HPDE6-E6E7 (cell line): Measurements from ENCODE around the gene ZNF185.
A peak's percentile ranks its signal among the peaks of the same experiment; 100 is the strongest.

ENCODE experiments used
- DNase-seq: peaks from one replicate; pipeline ENCODE4 v3.0.0; 2011; ENCODE audit warnings: missing footprints; ENCODE audit errors: extremely low spot score

Gene ZNF185

DNA sequence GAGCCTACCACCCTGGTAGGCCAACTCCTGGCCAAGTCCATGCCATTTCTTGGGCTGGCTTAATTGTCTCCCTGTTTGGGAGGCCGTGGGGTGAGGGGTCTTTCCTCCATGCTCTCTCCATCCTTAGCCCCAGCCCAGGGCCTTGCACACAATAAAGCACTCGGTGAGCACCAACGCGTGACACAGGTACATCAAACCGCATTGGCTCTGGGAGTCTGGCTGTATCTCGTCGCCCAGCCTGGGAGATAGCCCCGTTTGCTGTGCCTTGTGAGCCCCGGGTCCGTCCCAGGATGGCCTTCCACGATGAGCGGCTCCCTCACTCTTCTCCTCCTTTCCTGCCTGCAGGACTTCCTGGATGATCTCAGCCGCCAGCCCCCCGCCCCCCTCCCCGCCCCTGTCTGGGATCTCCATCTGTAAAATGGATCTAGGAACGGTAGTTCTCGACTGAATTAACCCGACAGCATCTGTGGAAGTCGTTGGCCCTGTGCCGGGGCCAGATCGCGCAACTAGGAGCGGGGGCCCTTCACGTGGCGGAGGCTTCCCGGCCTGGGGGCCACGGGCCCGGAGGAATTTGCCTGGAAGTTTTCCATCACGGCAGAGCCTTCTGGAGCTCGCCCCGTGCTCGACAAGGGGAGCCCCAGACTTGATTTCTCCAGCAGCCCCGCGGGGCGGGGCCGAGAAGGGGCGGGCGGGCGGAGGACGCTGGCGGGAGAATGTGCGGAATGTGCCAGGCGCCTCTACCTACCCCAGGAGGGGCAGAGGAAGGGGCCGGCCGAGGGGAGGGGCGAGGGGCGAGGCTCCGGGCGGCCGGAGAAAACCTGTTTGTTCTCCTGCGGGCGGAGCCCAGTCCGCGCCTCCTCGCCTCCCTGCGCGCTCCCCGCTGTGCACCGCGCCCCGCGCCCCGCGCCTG lies at the start of gene ZNF185:
ZNF185 (plus strand) TSS at position 846 of the 910 bp plus-strand sequence. CDS start 16,423 bp downstream, outside the sequence.
- peak; percentile 80 for DNase-seq

DNA sequence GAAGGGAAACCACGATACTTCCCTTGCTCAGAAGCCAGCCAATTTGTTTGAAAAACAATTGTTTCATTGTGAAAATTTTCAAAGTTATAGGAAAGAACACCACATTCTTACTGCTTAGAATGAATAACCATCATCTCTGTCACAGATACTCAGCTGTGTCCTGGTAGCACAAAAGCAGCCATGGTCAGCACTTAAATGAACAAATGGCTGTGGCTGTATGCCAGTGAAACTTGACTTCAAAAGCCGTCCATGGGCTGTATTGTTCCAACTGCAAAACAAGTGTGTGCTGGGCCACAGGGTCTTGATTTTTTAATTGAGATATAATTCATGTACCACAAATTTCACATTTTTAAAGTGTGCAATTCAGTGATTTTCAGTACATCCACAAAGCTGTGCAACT lies 47.4 kb upstream of the ZNF185 start:
- DNase-seq = no peak

DNA sequence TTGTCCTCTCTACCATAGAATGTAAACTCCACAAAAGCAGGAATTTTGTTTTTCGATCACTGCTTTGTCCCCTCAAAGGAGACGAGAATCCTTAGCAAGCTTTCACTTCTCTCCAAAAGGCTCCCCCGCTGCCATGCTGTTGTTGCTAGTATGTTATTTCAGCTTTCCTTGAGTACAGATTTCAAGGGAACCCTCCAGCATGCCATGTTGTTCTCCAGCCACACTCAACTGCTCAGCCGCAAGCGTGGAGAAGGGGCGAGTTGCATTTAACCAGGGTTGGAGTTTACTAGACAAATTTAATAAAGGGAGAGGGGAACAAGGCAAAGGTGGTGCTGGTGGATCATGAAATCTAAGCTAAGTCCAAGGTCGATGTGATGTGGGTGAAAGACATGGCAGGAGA lies 43.9 kb upstream of the ZNF185 start:
- DNase-seq = no peak

DNA sequence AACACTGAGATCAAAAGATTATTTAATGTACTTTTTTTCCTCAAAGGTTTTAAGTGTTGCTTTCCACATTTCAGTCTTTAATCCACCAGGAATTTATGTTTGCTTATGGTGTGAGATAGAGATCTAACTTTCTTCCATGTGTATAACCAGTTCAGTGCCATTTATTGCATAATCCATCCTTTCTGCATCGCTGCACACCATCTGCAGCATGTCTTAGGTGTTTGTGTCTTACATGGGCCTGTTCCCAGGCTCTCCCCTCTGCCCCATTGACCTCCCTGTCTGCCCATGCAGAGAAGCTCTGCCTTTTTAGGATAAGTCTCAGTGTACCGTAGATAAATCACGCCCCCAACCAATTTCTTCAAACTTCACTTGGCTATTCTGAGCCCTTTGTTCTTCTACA lies 36.8 kb upstream of the ZNF185 start:
- no peak for DNase-seq

DNA sequence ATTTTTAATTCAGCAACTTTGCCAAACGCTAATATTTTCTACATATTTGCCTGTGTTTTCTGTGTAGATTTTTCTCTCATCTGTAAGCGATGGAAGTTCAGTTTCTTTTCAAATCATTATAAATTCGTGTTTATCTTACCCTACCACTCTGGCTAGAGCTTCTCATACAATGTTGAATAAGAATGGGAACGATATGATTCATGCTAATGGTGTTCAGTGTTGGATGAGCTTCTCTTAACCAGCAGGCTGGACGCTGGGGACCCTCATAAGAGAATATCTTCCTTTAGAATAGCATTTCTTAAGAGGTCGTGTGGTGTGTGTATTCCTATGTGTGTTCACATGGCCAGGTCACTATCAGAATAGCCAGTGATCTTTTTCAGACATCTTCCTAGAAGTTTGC lies 36.0 kb upstream of the ZNF185 start:
- DNase-seq = no peak

DNA sequence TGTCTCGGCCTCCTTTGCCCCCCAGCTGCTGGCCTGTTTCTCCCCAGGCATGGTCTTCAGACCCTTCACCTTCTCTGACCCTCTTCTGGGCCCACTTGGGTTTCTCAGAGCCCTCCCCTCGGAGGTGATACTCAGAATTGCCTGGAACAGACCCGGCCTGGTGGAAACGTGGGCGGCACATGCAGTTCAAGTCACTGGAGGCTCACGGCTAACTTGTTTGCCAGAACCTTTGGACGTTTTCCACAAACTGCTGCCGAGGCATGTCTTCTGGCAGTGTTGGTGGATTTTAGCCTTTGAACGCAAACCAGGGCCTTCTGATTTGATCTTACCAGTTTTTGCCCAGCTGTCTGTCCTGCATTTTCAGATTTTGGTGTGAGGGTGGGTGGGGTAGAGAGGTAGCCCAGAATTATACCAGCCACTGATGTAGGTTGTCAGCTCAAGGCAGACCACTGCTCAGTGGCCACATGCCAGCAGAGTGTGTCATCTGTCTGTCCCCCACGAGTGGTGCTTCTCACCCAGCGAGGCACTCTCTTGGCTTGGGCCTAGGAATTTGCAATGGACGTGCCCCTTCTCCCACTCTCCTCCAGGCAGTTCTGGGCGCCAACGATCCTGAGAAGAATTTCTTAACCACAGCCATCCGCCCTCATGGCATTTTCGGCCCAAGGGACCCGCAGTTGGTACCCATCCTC lies 32.5 kb upstream of the ZNF185 start:
- no peak for DNase-seq

DNA sequence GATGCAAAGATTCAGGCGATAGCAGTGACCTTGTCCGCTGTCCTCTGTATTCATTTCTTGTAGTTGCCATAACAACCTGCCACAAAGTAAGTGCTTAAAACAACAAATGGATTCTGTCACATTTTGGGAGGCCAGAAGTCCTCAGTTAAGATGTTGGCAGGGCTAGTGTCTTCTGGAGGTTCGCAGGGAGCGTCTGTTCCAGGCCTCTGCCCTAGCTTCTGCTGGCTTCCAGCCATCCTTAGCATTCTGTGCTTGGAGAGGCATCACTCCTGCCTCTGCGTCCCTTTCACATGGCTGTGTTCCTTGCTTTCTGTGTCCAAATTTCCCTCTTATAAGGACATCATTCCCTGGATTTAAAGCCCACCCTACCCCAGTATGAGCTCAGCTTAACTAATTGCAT lies 31.5 kb upstream of the ZNF185 start:
- no peak for DNase-seq

DNA sequence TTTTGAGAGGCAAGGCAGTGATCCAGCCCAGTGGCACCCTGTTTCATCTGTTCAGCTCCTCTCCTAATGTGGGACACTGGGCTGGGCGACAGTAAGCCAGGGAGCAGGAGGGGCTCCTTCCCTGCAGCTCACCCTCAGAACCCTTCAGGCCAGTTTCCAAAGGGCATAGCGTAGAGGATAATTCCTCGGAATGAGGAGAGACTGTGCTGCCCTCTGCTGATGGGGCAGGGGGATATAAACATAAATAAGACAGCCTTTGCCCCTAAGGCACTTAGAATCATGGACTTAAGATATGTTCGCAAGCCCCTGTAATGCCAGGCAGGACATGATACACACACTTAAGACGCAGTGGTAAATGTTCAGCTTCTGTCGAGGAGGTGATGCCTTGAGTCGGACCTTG lies 27.9 kb upstream of the ZNF185 start:
- DNase-seq = no peak

DNA sequence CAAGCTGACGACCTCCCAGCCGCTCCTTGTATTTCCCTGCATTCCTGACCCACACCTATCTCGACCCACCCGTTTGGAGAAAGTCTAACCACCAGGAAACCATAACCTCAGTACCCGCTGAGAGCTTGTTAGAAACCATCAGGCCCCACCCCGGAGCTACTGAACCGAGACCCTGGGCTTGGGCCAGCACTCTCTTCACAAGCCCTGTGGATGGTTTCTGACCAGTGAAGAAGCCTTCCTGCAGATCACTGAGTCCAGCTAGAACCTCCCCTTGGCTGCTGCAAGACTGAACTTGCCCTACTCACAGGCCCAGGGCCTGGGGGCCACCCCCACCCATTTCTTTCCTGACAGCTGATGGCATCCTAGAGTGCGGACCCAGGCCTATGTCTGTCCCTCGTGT lies 26.6 kb upstream of the ZNF185 start:
- DNase-seq = no peak

DNA sequence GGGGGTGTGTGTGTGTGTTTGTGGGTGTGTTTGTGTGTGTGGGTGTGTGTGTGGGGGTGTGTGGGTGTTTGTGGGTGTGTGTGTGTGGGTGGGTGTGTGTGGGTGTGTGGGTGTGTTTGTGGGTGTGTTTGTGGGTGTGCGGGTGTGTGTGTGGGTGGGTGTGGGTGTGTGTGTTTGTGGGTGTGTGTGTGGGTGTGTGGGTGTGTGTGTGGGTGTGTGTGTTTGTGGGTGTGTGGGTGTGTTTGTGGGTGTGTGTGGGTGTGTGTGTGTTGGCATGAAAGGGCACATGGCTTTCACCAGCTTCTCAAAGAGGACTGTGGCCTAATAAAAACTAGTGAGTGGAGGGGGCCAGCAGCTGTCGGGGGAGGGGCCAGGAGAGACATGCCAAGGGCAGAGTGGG lies 25.3 kb upstream of the ZNF185 start:
- no peak for DNase-seq

DNA sequence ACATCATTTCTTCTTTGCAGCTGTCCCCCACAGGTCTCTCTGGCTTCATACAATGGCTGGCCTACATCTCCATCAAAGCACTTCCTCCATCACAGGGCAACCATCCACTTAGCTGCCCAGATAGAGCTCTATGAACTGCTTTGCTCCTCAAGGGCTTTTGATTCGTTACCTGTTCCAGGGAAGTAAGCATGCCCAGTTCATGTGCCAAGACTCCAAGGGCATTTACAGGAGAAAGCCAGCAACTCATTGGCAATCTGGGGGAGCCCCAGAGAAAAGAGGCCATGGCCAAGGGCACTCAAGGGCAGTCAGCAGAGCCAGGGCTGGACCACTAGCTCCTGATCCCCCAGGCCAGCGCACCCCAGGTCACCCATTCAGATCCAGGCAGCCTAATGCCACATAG lies 24.5 kb upstream of the ZNF185 start:
- DNase-seq = no peak

DNA sequence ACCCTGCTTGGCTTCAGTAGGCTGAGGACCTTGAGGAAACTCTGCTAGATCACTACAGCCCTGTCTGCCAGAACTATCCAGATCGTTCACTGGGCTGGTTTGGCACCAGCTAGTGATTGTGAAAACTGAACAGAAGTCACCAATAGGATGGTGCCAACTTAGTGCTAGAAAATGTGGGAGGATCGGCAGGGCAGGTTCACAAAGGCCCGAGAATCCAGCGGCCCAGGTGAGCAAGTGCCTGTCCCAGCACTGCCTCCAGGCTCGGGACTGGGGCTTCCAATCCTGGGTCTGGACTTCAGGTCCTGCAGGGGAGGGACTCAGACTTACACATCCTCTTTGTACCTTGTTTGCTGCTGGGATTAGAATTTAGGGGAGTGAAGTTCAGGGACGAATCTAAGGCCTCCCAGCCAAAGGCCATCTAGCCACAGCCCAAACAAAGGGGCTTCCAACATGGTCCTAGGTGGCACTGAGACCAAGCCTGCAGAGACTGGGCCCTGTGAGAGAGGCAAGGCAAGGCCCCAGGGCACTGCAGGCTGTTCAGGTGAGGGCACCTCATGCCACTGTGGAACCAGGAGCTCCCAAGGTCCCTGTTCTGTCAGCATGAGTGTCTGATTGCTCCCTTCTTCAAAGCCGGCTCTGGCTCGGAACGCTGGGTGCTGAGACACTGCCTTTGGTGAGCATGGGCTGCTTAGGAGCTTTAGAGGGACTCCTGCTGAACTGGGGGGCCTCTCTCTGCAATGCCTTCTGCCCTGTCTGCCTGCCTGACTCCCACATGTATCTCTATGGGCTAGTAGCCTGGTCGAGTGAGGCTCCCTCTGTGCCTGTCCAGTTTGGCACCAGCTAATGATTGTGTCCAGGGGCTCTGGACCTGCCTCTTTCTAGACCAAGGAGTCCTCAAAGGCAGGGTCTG lies 20.7 kb upstream of the ZNF185 start:
- peak; percentile 66 for DNase-seq

DNA sequence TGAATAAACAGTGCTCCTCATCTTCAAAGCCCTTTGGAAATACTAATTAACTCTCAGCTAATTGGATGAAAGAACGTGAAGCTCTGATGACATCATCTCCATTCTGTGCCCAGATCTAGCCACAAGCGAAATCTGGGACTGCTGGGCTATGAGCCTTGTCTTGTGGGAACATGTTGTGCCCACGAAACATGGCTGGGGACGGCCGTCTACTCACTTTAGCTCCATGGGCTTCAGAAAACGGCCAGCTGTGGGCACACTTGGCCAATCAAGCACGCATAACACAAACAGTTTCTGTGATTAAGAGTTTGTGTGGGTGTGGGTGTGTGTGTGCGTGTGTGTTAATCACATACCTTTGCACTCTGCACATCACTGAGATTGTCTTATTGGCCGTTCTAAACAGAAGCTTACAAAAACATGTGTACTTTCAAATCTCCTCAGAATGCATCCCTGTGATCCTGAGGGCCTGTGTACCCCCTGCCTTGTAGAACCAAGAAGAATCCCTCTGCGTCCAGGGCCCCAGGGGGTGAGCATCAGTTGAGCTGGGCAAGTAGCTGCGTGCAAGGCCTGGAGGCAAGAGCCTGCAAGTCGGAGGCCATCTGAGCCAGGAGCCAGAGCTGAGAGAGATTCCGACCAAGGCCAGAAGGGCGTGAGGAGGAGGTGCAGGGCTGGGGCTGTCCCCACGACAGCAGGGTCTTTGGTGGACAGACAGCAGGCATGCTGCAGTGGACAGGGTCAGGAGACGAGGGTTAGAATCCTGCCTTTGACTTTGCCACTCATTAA lies 18.7 kb upstream of the ZNF185 start:
- DNase-seq = peak; percentile 74

DNA sequence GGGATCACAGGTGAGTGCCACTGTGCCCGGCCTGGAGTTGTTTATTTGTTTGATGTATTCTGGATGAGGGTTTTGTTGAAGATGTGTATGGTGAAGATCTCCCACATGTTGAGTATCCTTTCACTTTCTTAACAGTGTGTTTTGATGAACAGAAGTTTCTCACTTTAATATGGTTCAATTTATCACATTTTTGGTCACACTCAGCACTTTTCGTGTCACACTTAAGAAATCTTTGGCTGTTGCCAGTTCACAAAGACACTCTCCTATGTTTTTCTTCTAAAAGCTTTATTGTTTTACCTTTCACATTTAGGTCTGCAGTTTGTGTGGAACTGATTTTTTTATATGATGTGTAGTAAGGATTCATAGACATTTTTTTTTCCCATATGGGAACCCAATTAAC lies 16.6 kb upstream of the ZNF185 start:
- no peak for DNase-seq

DNA sequence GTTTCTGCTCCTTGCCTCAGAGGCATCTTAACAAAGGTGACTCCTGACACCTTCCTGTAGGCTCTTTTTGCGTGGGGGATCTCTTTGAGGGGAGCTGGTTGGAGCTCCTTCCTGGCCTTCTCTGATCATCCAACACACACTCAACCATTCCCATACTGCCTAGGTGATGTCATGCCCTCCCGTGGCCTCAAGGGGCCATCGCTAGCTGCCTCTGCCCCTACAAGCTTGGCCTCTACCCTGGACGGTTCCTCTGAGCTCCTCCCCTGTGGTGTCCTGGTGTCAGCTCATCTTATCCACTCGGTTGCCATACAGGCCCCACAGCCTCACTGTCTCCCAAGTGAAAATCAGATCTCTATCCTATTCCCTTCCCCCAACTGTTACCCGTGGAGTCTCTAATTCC lies 13.7 kb upstream of the ZNF185 start:
- no peak for DNase-seq

DNA sequence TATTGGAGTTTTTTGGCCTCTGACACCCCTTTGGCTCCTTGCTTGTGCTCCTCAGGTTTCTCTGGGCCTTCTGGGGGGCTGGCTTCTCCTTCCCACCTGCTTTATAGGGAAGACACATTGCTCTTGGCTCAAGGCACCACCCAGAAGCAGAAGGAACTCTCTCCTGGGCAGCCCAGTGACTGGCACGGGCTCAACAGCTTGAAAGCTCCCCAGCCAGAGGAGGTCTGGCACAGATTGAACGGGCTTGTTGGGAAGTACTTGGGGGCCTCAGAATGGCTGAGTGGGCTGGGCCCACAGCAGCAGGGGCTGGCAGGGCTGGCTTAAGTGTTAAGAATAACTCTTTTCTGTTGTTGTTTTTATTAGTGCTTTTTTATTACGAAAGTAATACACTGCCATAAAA lies 11.2 kb upstream of the ZNF185 start:
- no peak for DNase-seq

DNA sequence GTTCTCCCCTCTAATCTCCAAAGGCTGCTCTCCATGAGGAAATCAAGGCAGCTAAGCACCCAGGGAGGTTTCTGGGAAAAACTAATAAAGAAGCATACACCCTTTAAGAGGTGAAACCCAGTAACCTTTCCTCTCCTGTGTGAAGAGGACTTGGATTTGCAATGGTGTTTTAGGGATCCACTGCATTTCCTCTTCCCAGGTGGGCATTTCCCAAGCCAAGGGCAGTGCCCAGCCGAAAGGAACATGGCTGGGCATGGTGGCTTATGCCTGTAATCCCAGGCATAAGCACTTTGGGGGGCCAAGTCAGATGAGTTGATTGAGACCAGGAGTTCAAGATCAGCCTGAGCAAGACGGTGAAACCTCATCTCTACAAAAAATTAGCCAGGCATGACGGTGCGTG lies 5.4 kb upstream of the ZNF185 start:
- DNase-seq = no peak

DNA sequence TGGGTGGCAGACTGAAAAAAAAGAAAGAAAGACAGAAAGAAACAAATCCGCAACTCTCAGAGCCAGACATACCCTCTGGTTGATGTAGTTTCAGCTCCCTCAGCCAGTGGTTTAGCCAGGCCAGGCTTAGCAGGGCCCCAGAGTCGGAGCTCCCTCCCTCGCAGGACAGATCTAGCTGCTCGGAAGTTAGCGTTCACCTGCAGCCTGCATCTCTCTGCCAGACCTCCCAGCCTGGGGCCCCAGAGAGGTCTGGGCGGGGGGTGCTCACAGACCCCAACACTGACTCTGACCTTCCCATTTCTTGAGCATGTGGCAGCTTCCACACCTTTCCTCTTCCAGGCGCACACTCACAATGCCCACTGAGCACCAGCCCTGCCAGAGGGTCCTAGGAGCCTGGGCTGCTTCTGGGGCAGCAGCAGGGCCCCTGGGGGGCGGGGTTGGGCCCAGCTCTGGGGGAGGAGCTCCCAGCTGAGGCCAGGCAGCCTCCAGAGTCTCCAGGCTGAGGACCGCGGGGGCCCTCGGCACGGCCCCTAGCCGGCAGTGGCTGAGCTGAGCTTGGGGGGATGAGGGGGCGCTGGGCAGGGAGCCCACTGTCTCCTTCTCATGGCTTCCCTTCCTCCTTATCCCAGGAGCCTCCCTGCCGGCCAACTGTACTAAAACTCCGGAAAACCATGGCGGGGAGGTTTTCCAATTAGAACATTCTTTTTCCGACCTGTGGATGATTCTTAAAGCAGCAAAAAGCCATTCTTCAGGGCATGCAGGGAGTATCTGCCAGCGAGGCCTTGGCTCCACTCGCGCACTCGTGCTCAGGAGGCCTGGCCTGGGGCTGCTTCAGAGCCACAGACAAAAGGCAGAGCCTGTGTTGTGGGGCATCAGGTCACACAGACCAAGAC lies 4.6 kb upstream of the ZNF185 start:
- no peak for DNase-seq

DNA sequence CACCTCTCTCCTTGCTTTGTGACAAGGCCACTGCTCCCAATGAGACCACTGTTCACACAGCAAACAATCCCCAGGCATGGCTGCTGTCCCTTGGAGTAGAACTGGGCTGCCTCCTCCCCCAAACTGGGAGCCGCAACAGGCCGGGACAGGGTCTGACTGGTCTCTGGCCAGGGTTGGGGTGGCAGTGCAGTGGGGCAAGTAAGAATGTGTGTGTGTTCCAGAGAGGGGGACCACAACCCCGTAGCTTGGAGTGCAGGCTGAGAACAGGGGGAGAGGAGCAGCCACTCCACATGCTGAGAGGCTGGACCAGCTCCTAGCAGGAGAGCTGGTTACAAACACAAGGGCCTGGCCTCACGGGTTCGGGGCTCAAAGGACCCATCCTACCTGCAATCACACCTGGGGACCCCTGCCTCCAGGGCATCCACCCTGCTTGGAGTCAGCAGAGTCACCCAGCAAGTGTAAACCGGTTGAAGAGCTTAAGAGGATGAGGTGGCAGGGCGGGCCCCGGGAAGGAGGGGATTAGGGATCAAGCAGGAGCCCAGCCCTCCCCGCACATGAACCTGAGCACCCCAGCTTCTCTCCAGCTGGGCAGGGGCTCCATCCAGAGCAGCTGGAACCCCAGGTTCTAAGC lies 3.8 kb upstream of the ZNF185 start:
- peak; percentile 68 for DNase-seq

DNA sequence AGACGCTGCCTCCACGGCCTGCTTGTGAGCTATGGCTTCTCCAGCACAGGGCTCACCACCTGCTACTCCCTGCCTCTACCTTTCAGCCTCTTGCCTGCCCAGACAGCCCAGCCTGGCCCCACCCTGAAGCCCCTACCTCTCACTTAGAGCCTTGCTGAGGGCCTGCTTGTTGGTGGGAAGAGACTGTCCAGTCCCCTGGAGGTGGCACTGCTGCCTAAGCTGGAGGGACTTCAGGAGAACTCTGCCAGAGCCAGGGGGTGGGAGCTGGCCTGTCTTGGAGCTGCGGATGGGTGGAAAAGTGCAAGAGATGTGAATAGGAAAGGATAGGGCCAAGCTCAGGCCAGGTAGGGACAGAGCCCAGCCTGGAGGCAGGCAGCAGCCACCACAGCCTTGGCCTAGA lies 2.7 kb upstream of the ZNF185 start:
- no peak for DNase-seq
